H1 (cell line): ENCODE results near the gene ARHGAP26. TPM values are rescaled to one million over a fixed set of nuclear protein-coding genes. Genes with fewer than 3 reads are reported as not detected.

Experiments used
- CTCF ChIA-PET: fragments of 300-600 bp; sonication (Branson Sonifier 250); formaldehyde crosslinking; loops from one replicate; lab custom pipeline; 2021; ENCODE audit not compliant: partially characterized antibody; lab: Charles Lee
- POLR2A ChIA-PET: fragments of 300-600 bp; sonication (Branson Sonifier 250); formaldehyde crosslinking; loops from one replicate; lab custom pipeline; 2021; ENCODE audit warnings: inconsistent platforms; ENCODE audit not compliant: partially characterized antibody; lab: Charles Lee
- DNase-seq, 2 experiments: peaks; one replicate each; pipeline versions ENCODE4 v3.0.0 to v3.0.0-alpha.2; 2010 to 2022; ENCODE audit warnings: low spot score in 2 of 2, low read depth in 1 of 2, mixed read lengths in 1 of 2
- FAIRE-seq: peaks from 2 replicates; lab custom pipeline; 2011; peaks lifted over from hg19 to GRCh38; lab: Jason Lieb, UNC
- H2AFZ ChIP-seq: 2 replicates; pipeline ENCODE4 v1.8.1; 2012; ENCODE audit warnings: low read length, inconsistent platforms
- H2AK5ac ChIP-seq: 2 replicates; pipeline ENCODE4 v1.6.1; 2013; ENCODE audit warnings: low read depth, low read length
- H2BK120ac ChIP-seq: replicated peaks from 2 replicates; pipeline ENCODE3; 2013; ENCODE audit warnings: low read depth, low read length, inconsistent platforms
- H2BK12ac ChIP-seq: 2 replicates; pipeline ENCODE4 v1.6.1; 2013; ENCODE audit warnings: low read depth, low read length
- H2BK15ac ChIP-seq: 2 replicates; pipeline ENCODE4 v1.6.1; 2013; ENCODE audit warnings: low read length
- H2BK20ac ChIP-seq: 2 replicates; pipeline ENCODE4 v1.6.1; 2013; ENCODE audit warnings: low read length
- H2BK5ac ChIP-seq: 2 replicates; pipeline ENCODE4 v1.6.1; 2013; ENCODE audit warnings: low read depth, low read length
- H3K14ac ChIP-seq: 2 replicates; pipeline ENCODE4 v1.6.1; 2013; ENCODE audit warnings: inconsistent platforms; ENCODE audit not compliant: insufficient read length
- H3K18ac ChIP-seq: 2 replicates; pipeline ENCODE4 v1.6.1; 2013; ENCODE audit warnings: low read length; ENCODE audit errors: extremely low read depth
- H3K23ac ChIP-seq: 2 replicates; pipeline ENCODE4 v1.6.1; 2013; ENCODE audit warnings: inconsistent platforms; ENCODE audit not compliant: insufficient read length
- H3K23me2 ChIP-seq: 2 replicates; pipeline ENCODE4 v1.6.1; 2013; ENCODE audit warnings: low read depth, low read length
- H3K27ac ChIP-seq: 2 replicates; pipeline ENCODE4 v1.6.1; 2011; ENCODE audit warnings: low read depth, low read length, inconsistent platforms
- H3K27me3 ChIP-seq, 4 experiments: replicated peaks in 1 of 4; 1 replicate in 1 of 4; 2 replicates in 3 of 4; pipeline versions ENCODE4 v1.6.1 to v1.8.1; 2011 to 2013; ENCODE audit warnings: low read length in 3 of 4, mild to moderate bottlenecking in 3 of 4, inconsistent platforms in 2 of 4, mixed read lengths in 2 of 4, moderate library complexity in 1 of 4; ENCODE audit not compliant: control insufficient read depth in 3 of 4, insufficient read depth in 3 of 4; ENCODE audit errors: extremely low read depth in 1 of 4
- H3K36me3 ChIP-seq, 4 experiments: 2 replicates each; pipeline versions ENCODE4 v1.6.1 to v1.8.1; 2011 to 2013; ENCODE audit warnings: mild to moderate bottlenecking in 4 of 4, low read length in 3 of 4, moderate library complexity in 2 of 4, control low read depth in 1 of 4, inconsistent platforms in 1 of 4; ENCODE audit not compliant: insufficient read depth in 4 of 4, control insufficient read depth in 2 of 4
- H3K4ac ChIP-seq: replicated peaks from 2 replicates; pipeline ENCODE3; 2013; ENCODE audit warnings: low read length, low read depth, mixed read lengths, inconsistent platforms; ENCODE audit not compliant: insufficient read length
- H3K4me1 ChIP-seq, 4 experiments: replicated peaks in 1 of 4; 1 replicate in 1 of 4; 2 replicates in 3 of 4; pipeline versions ENCODE4 v1.6.1 to v1.8.1; 2011 to 2013; ENCODE audit warnings: low read length in 3 of 4, inconsistent platforms in 2 of 4, mixed read lengths in 1 of 4; ENCODE audit not compliant: insufficient read depth in 4 of 4, control insufficient read depth in 3 of 4
- H3K4me2 ChIP-seq, 2 experiments: 2 replicates each; pipeline versions ENCODE4 v1.6.1 to v1.8.1; 2011 to 2013; ENCODE audit warnings: low read depth in 2 of 2, low read length in 2 of 2, control low read depth in 1 of 2, inconsistent platforms in 1 of 2, mild to moderate bottlenecking in 1 of 2; ENCODE audit not compliant: insufficient read depth in 1 of 2
- H3K4me3 ChIP-seq, 4 experiments: fragments of 200-600, 300-600 bp in 1 of 4; sonication (generic), shearing (Covaris generic), sonication (Bioruptor Twin) in 1 of 4; 2 replicates each; pipeline versions ENCODE4 v1.5.1 to v1.8.1; 2011 to 2016; ENCODE audit warnings: low read length in 4 of 4, low read depth in 3 of 4, control low read depth in 2 of 4, inconsistent platforms in 2 of 4, mild to moderate bottlenecking in 2 of 4, mixed read lengths in 1 of 4, moderate library complexity in 1 of 4; ENCODE audit not compliant: insufficient read depth in 2 of 4; ENCODE audit errors: extremely low read depth in 1 of 4
- H3K56ac ChIP-seq: replicated peaks from 2 replicates; pipeline ENCODE3; 2013; ENCODE audit warnings: low read depth, mild to moderate bottlenecking, mixed read lengths, low read length, inconsistent platforms; ENCODE audit not compliant: insufficient read length
- H3K79me1 ChIP-seq: 2 replicates; pipeline ENCODE4 v1.6.1; 2013; ENCODE audit warnings: low read depth, low read length, control low read depth
- H3K79me2 ChIP-seq, 2 experiments: 2 replicates each; pipeline versions ENCODE4 v1.6.1 to v1.8.1; 2012 to 2013; ENCODE audit warnings: low read length in 2 of 2, mild to moderate bottlenecking in 2 of 2, inconsistent platforms in 1 of 2; ENCODE audit not compliant: insufficient read depth in 2 of 2, control insufficient read depth in 1 of 2
- H3K9ac ChIP-seq, 4 experiments: replicated peaks in 1 of 4; 1 replicate in 1 of 4; 2 replicates in 3 of 4; pipeline versions ENCODE4 v1.6.1 to v1.8.1; 2011 to 2013; ENCODE audit warnings: low read depth in 3 of 4, low read length in 3 of 4, control low read depth in 2 of 4, mild to moderate bottlenecking in 2 of 4, moderate library complexity in 2 of 4, inconsistent platforms in 1 of 4; ENCODE audit errors: extremely low read depth in 1 of 4
- H3K9me3 ChIP-seq, 2 experiments: 2 replicates each; pipeline versions ENCODE4 v1.6.1 to v1.8.1; 2012 to 2013; ENCODE audit warnings: mild to moderate bottlenecking in 2 of 2, moderate library complexity in 2 of 2, control low read depth in 1 of 2, inconsistent platforms in 1 of 2, low read depth in 1 of 2, low read length in 1 of 2, mixed read lengths in 1 of 2; ENCODE audit not compliant: insufficient read depth in 2 of 2
- H4K20me1 ChIP-seq, 2 experiments: replicated peaks in 1 of 2; 2 replicates each; pipeline versions ENCODE3 to v1.8.1; 2011 to 2013; ENCODE audit warnings: inconsistent platforms in 2 of 2, low read length in 2 of 2, mild to moderate bottlenecking in 1 of 2; ENCODE audit not compliant: insufficient read depth in 2 of 2, control insufficient read depth in 1 of 2
- H4K5ac ChIP-seq: 2 replicates; pipeline ENCODE4 v1.6.1; 2013; ENCODE audit warnings: low read length, low read depth, mixed read lengths, inconsistent platforms; ENCODE audit not compliant: insufficient read length
- H4K8ac ChIP-seq: 2 replicates; pipeline ENCODE4 v1.8.0; 2013; ENCODE audit warnings: mild to moderate bottlenecking, moderate library complexity, low read length, inconsistent platforms; ENCODE audit not compliant: insufficient read depth; ENCODE audit errors: extremely low read depth
- H4K91ac ChIP-seq: replicated peaks from 2 replicates; pipeline ENCODE3; 2013; ENCODE audit warnings: low read length, mixed read lengths, inconsistent platforms; ENCODE audit not compliant: insufficient read length
- ASH2L ChIP-seq: fragments of 200-600, 300-600 bp; sonication (generic); IDR thresholded peaks from one replicate; pipeline ENCODE4 v1.7.1; 2017; ENCODE audit warnings: low read length
- ATF2 ChIP-seq: IDR thresholded peaks from 2 replicates; pipeline ENCODE4 v1.6.1; 2012; ENCODE audit warnings: low read length, inconsistent platforms
- CBX5 ChIP-seq: fragments of 300-800, 300-1000 bp; sonication (generic); IDR thresholded peaks from 2 replicates; pipeline ENCODE4 v1.7.1; 2016; ENCODE audit warnings: antibody characterized with exemption, low read length, low read depth
- GABPA ChIP-seq: IDR thresholded peaks from 2 replicates; pipeline ENCODE4 v1.6.1; 2011; ENCODE audit warnings: mild to moderate bottlenecking, low read length, moderate library complexity, borderline replicate concordance; ENCODE audit not compliant: insufficient read depth
- JUN ChIP-seq: IDR thresholded peaks from 2 replicates; pipeline ENCODE4 v1.6.1; 2011; ENCODE audit warnings: low read depth, mild to moderate bottlenecking, improper control_type of control experiment, low read length
- NANOG ChIP-seq: IDR thresholded peaks from 2 replicates; pipeline ENCODE4 v1.6.1; 2011; ENCODE audit warnings: low read length, low read depth, mild to moderate bottlenecking, inconsistent platforms; ENCODE audit not compliant: insufficient read depth, poor library complexity, severe bottlenecking
- NRF1 ChIP-seq: IDR thresholded peaks from 2 replicates; pipeline ENCODE4 v1.6.1; 2011; ENCODE audit warnings: mild to moderate bottlenecking, low read depth, low read length, improper control_type of control experiment
- SIN3A ChIP-seq, 2 experiments: IDR thresholded peaks in 1 of 2; conservative IDR thresholded peaks in 1 of 2; 2 replicates each; pipeline ENCODE4 v1.6.1; 2011 to 2012; ENCODE audit warnings: low read length in 2 of 2, improper control_type of control experiment in 1 of 2, low read depth in 1 of 2, mild to moderate bottlenecking in 1 of 2
- SIX5 ChIP-seq: IDR thresholded peaks from 2 replicates; pipeline ENCODE4 v1.6.1; 2011; ENCODE audit warnings: mild to moderate bottlenecking, low read depth, low read length
- SRF ChIP-seq: IDR thresholded peaks from 2 replicates; pipeline ENCODE4 v1.6.1; 2011; ENCODE audit warnings: mild to moderate bottlenecking, low read depth, low read length, moderate library complexity
- TAF1 ChIP-seq: IDR thresholded peaks from 2 replicates; pipeline ENCODE4 v1.6.1; 2011; ENCODE audit warnings: mild to moderate bottlenecking, low read depth, low read length
- ZNF274 ChIP-seq: IDR thresholded peaks from 2 replicates; pipeline ENCODE4 v1.7.0; 2012; ENCODE audit warnings: low read length, borderline replicate concordance; ENCODE audit errors: extremely low read depth
- WGBS, 2 experiments: shearing (Covaris generic) in 1 of 2; methylation state at CpG; one replicate each; pipeline versions ENCODE4 v1.1.6 to v1.1.7; 2013 to 2015; ENCODE audit warnings: low lambda C conversion rate in 2 of 2, mixed read lengths in 2 of 2, inconsistent platforms in 1 of 2, low coverage in 1 of 2, missing lambda C conversion rate in 1 of 2; ENCODE audit not compliant: insufficient replicate concordance in 2 of 2, insufficient coverage in 1 of 2, insufficient read length in 1 of 2; ENCODE audit errors: extremely low coverage in 1 of 2, missing lambda C conversion rate in 1 of 2; 5-methylcytosine and 5-hydroxymethylcytosine counted together
- polyA plus RNA-seq, 7 experiments: library from polyadenylated mRNA; depleted of rRNA in 3 of 7; stranded (reverse) in 5 of 7; unstranded in 2 of 7; fragments of >200 nt in 5 of 7; fragments of 200-250 nt in 2 of 7; gene quantifications; 1 replicate in 5 of 7; 2 replicates in 1 of 7; 4 replicates in 1 of 7; pipeline versions ENCODE4 v1.2.1 to v1.2.3, GENCODE V29; 2011 to 2013; ENCODE audit warnings: missing spikeins in 2 of 7, mixed read lengths in 2 of 7
- total RNA-seq: library from RNA; stranded (reverse); fragmentation: NEBNext Ultra II Directional; extraction: Animal tissue kit (Norgen Biotek cat#: 25700); gene quantifications from 2 replicates; pipeline ENCODE4 v1.2.1, GENCODE V29; 2021
- TF ChIP-seq, protein P1 (sequence below): IDR thresholded peaks from 2 replicates; pipeline ENCODE4 v1.6.1; 2012; ENCODE audit warnings: inconsistent platforms

Gene ARHGAP26
- total and polyA plus RNA-seq, 2 of the 8 experiments (the other 6 are each of a cell fraction or from before 2014, with no cell fraction given), result 7.1 to 24.8 TPM

GRCh38 chr5:142826093-142826492, 55.9 kb downstream of the ARHGAP26 start:
- no peak overlapping the region for H2BK12ac ChIP-seq
- no peaks in the 10 kb centered on the region for H3K36me3 ChIP-seq
- H3K23ac ChIP-seq, result no peak overlapping the region
- H2BK120ac ChIP-seq, result no peak overlapping the region
- H3K27ac ChIP-seq, result no peak overlapping the region
- no peak overlapping the region for H3K56ac ChIP-seq
- H3K4me1 ChIP-seq, result peaks cover 0 to 19% (median 11%) of the 10 kb centered on the region in 4 experiments; a peak in 5 of 7 replicates
- H2BK20ac ChIP-seq, result no peak overlapping the region
- no peak overlapping the region for H2AFZ ChIP-seq
- no peak overlapping the region for H3K4me2 ChIP-seq
- no peaks in the 10 kb centered on the region for H4K20me1 ChIP-seq
- H2BK15ac ChIP-seq, result no peak overlapping the region
- H3K4me3 ChIP-seq, result no peak overlapping the region
- H3K79me1 ChIP-seq, result peaks cover 6% of the 10 kb centered on the region; the same call in 1 of the 2 replicates
- WGBS, 2 experiments, result 93% methylated on average over 5 of the region's 5 CpGs; no CpG with 5 or more reads in 1 of the 2 experiments
- no peak overlapping the region for H3K14ac ChIP-seq
- no peak overlapping the region for H4K5ac ChIP-seq
- H3K27me3 ChIP-seq, result no peaks in the 10 kb centered on the region
- no peak overlapping the region for H3K9ac ChIP-seq
- FAIRE-seq (no peak), DNase-seq (no peak)
- H3K18ac ChIP-seq, result no peak overlapping the region
- H2AK5ac ChIP-seq, result no peak overlapping the region
- CTCF ChIA-PET, result no interaction called here
- POLR2A ChIA-PET, result no interaction called here
- H3K9me3 ChIP-seq, result no peaks in the 10 kb centered on the region
- H3K23me2 ChIP-seq, result no peaks in the 10 kb centered on the region
- no peak overlapping the region for H4K8ac ChIP-seq
- H3K4ac ChIP-seq, result no peak overlapping the region
- H4K91ac ChIP-seq, result no peak overlapping the region
- H2BK5ac ChIP-seq, result no peak overlapping the region
- peaks cover 0 to 54% of the 10 kb centered on the region in 2 experiments; a peak in 2 of 4 replicates for H3K79me2 ChIP-seq
- TF ChIP-seq SIX5 (no peak), JUN (no peak), NANOG (no peak), NRF1 (no peak), SRF (no peak), CBX5 (no peak), SIN3A (conservative IDR thresholded peaks at IDR 0.05 in 1 of 2, IDR thresholded peaks at IDR 0.05 in 1 of 2; ENCODE audit: low read depth in 1 of 2, low read length in 2 of 2) (no peak), ASH2L (no peak), ATF2 (no peak), GABPA (no peak), ZNF274 (no peak), TAF1 (no peak)
- TF ChIP-seq, protein P1, sequence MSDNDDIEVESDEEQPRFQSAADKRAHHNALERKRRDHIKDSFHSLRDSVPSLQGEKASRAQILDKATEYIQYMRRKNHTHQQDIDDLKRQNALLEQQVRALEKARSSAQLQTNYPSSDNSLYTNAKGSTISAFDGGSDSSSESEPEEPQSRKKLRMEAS, result no peak
